ENCODE results near the gene WDR48.

WDR48 gene

GRCh38 chr3:39063143-39063542 lies 11.3 kb downstream of the WDR48 start:
- no peak for DNase-seq (ENCODE audit: low read depth in 3 of 3)

GRCh38 chr3:39064646-39065045 lies 12.8 kb downstream of the WDR48 start:
- DNase-seq (ENCODE audit: low read depth in 3 of 3) = no peak

GRCh38 chr3:39065197-39065596 lies 13.4 kb downstream of the WDR48 start:
- no peak for DNase-seq (ENCODE audit: low read depth in 3 of 3)

- DNase-seq (ENCODE audit: low read depth in 3 of 3) = no peak
Measured at GRCh38 chr3:39067286-39067685, 15.5 kb downstream of the WDR48 start.

- no peak for DNase-seq (ENCODE audit: low read depth in 3 of 3)
Measured at GRCh38 chr3:39068556-39068955, 16.7 kb downstream of the WDR48 start.

GRCh38 chr3:39075910-39076309 lies 24.1 kb downstream of the WDR48 start:
- no peak for DNase-seq (ENCODE audit: low read depth in 3 of 3)

GRCh38 chr3:39079530-39079929 lies 27.7 kb downstream of the WDR48 start:
- no peak for DNase-seq (ENCODE audit: low read depth in 3 of 3)

- DNase-seq (ENCODE audit: low read depth in 3 of 3) = no peak
Measured at GRCh38 chr3:39080026-39080425, 28.2 kb downstream of the WDR48 start.

- DNase-seq (ENCODE audit: low read depth in 3 of 3) = no peak
Measured at GRCh38 chr3:39082666-39083313, 31.0 kb downstream of the WDR48 start.

- no peak for DNase-seq (ENCODE audit: low read depth in 3 of 3)
Measured at GRCh38 chr3:39086144-39086543, 34.3 kb downstream of the WDR48 start.

- DNase-seq (ENCODE audit: low read depth in 3 of 3) = no peak
Measured at GRCh38 chr3:39088456-39088855, 36.6 kb downstream of the WDR48 start.

GRCh38 chr3:39088889-39089288 lies 37.1 kb downstream of the WDR48 start:
- no peak for DNase-seq (ENCODE audit: low read depth in 3 of 3)

- DNase-seq (ENCODE audit: low read depth in 3 of 3) = no peak
Measured at GRCh38 chr3:39090922-39091321, 39.1 kb downstream of the WDR48 start.

GRCh38 chr3:39094851-39095677 lies 43.2 kb downstream of the WDR48 start:
- no peak for DNase-seq (ENCODE audit: low read depth in 3 of 3)

- DNase-seq (ENCODE audit: low read depth in 3 of 3) = no peak
Measured at GRCh38 chr3:39095778-39096177, 44.0 kb downstream of the WDR48 start.

- no peak for DNase-seq (ENCODE audit: low read depth in 3 of 3)
Measured at GRCh38 chr3:39096775-39097174, 45.0 kb downstream of the WDR48 start.

- DNase-seq (ENCODE audit: low read depth in 3 of 3) = no peak
Measured at GRCh38 chr3:39097716-39098472, 46.1 kb downstream of the WDR48 start.

GRCh38 chr3:39098473-39099000 lies 46.7 kb downstream of the WDR48 start:
- no peak for DNase-seq (ENCODE audit: low read depth in 3 of 3)

- DNase-seq (ENCODE audit: low read depth in 3 of 3) = no peak
Measured at GRCh38 chr3:39099242-39099641, 47.4 kb downstream of the WDR48 start.

- no peak for DNase-seq (ENCODE audit: low read depth in 3 of 3)
Measured at GRCh38 chr3:39099738-39100499, 48.1 kb downstream of the WDR48 start.

GRCh38 chr3:39100500-39100886 lies 48.7 kb downstream of the WDR48 start:
- DNase-seq (ENCODE audit: low read depth in 3 of 3) = no peak

Data from stimulated activated CD4-positive, alpha-beta T cell treated with anti-CD3 and anti-CD28 coated beads, TNF-alpha, amount 100 ng/mL, for 48 hours (primary cell).